WTC11 (cell line): ENCODE measurements around the gene MYNN. TPM values are rescaled to one million over a fixed set of nuclear protein-coding genes. Genes with fewer than 3 reads are reported as not detected.

Experiments
- ATAC-seq: fragments of 200-7000 bp; cut with Tn5 transposase; 2 replicates; pipeline ENCODE4 v1.10.0; 2021; ENCODE audit warnings: mild to moderate bottlenecking, moderate library complexity
- CTCF ChIA-PET: fragments of 300-600 bp; sonication (Branson Sonifier 250); formaldehyde crosslinking; loops from one replicate; lab custom pipeline; 2021; ENCODE audit warnings: antibody characterized with exemption; lab: Charles Lee
- POLR2A ChIA-PET: fragments of 350-600 bp; sonication (Branson Sonifier 250); formaldehyde crosslinking; loops from one replicate; lab custom pipeline; 2021; ENCODE audit warnings: antibody characterized with exemption; lab: Charles Lee
- DNase-seq: peaks from one replicate; pipeline ENCODE4 v3.0.0; 2021; ENCODE audit warnings: low spot score
- H3K27ac Mint-ChIP-seq: 2 replicates; pipeline ENCODE4 v1.8.0; 2021; ENCODE audit warnings: mixed read lengths
- H3K27me3 Mint-ChIP-seq: 2 replicates; pipeline ENCODE4 v1.8.0; 2021; ENCODE audit warnings: low read depth, mild to moderate bottlenecking, moderate library complexity, mixed read lengths
- H3K36me3 Mint-ChIP-seq: 2 replicates; pipeline ENCODE4 v1.8.0; 2021; ENCODE audit warnings: mixed read lengths
- H3K4me1 Mint-ChIP-seq: 2 replicates; pipeline ENCODE4 v1.8.0; 2022; ENCODE audit warnings: mixed read lengths
- H3K4me3 Mint-ChIP-seq: 2 replicates; pipeline ENCODE4 v1.8.0; 2021; ENCODE audit warnings: mild to moderate bottlenecking, moderate library complexity, mixed read lengths
- H3K9me3 Mint-ChIP-seq: 2 replicates; pipeline ENCODE4 v1.8.0; 2021; ENCODE audit warnings: mixed read lengths
- ATF1 ChIP-seq: sonication (generic); formaldehyde crosslinking; IDR thresholded peaks from 2 replicates; pipeline ENCODE4 v1.8.1; 2023; ENCODE audit warnings: mild to moderate bottlenecking, moderate library complexity, missing genetic modification reagents
- ELF4 ChIP-seq: sonication (generic); formaldehyde crosslinking; IDR thresholded peaks from 2 replicates; pipeline ENCODE4 v1.8.1; 2022; ENCODE audit warnings: low read depth, mild to moderate bottlenecking, moderate library complexity, missing genetic modification reagents
- ESRRA ChIP-seq: sonication (generic); formaldehyde crosslinking; IDR thresholded peaks from 2 replicates; pipeline ENCODE4 v1.8.1; 2022; ENCODE audit warnings: mild to moderate bottlenecking, missing genetic modification reagents, borderline replicate concordance
- ETV6 ChIP-seq: sonication (generic); formaldehyde crosslinking; IDR thresholded peaks from 2 replicates; pipeline ENCODE4 v1.8.1; 2022; ENCODE audit warnings: mild to moderate bottlenecking, missing genetic modification reagents
- FOXP4 ChIP-seq: sonication (generic); formaldehyde crosslinking; IDR thresholded peaks from 2 replicates; pipeline ENCODE4 v1.8.0; 2022; ENCODE audit warnings: mild to moderate bottlenecking, missing genetic modification reagents
- HMGA2 ChIP-seq: fragments of 250-450 bp; sonication (Bioruptor Pico); IDR thresholded peaks from 2 replicates; pipeline ENCODE4 v1.4.0; 2021; ENCODE audit warnings: mild to moderate bottlenecking, moderate library complexity
- IRF2 ChIP-seq: sonication (generic); formaldehyde crosslinking; IDR thresholded peaks from 2 replicates; pipeline ENCODE4 v1.8.0; 2022; ENCODE audit warnings: low read depth, missing genetic modification reagents, borderline replicate concordance
- KAT7 ChIP-seq: sonication (generic); formaldehyde crosslinking; IDR thresholded peaks from 2 replicates; pipeline ENCODE4 v1.8.1; 2023; ENCODE audit warnings: missing genetic modification reagents, mild to moderate bottlenecking, borderline replicate concordance
- MXD4 ChIP-seq: fragments of 250-450 bp; sonication (Bioruptor Pico); IDR thresholded peaks from 2 replicates; pipeline ENCODE4 v1.8.0; 2021; ENCODE audit warnings: mild to moderate bottlenecking, moderate library complexity, borderline replicate concordance
- NFATC4 ChIP-seq: fragments of 250-450 bp; sonication (Bioruptor Pico); IDR thresholded peaks from 2 replicates; pipeline ENCODE4 v1.9.0; 2021; ENCODE audit warnings: mild to moderate bottlenecking
- NFYB ChIP-seq: sonication (generic); formaldehyde crosslinking; conservative IDR thresholded peaks from 2 replicates; pipeline ENCODE4 v1.8.0; 2022; ENCODE audit warnings: low read depth, missing genetic modification reagents
- NR1H2 ChIP-seq: sonication (generic); formaldehyde crosslinking; IDR thresholded peaks from 2 replicates; pipeline ENCODE4 v1.9.0; 2021; ENCODE audit warnings: mild to moderate bottlenecking, moderate library complexity, missing genetic modification reagents
- NR3C1 ChIP-seq: sonication (generic); formaldehyde crosslinking; conservative IDR thresholded peaks from 2 replicates; pipeline ENCODE4 v1.8.1; 2023; ENCODE audit warnings: low read depth, mild to moderate bottlenecking, missing genetic modification reagents
- PRRX2 ChIP-seq: fragments of 250-450 bp; sonication (Bioruptor Pico); IDR thresholded peaks from 2 replicates; pipeline ENCODE4 v1.8.0; 2021; ENCODE audit warnings: mild to moderate bottlenecking
- TCF7 ChIP-seq: sonication (generic); formaldehyde crosslinking; IDR thresholded peaks from 2 replicates; pipeline ENCODE4 v1.8.0; 2022; ENCODE audit warnings: mild to moderate bottlenecking, low read depth, missing genetic modification reagents, moderate library complexity
- TP53 ChIP-seq: sonication (generic); formaldehyde crosslinking; IDR thresholded peaks from 2 replicates; pipeline ENCODE4 v1.8.1; 2023; ENCODE audit warnings: mild to moderate bottlenecking, missing genetic modification reagents
- USF1 ChIP-seq: sonication (generic); formaldehyde crosslinking; IDR thresholded peaks from 2 replicates; pipeline ENCODE4 v1.8.0; 2022; ENCODE audit warnings: mild to moderate bottlenecking, missing genetic modification reagents
- ZBTB21 ChIP-seq: sonication (generic); formaldehyde crosslinking; IDR thresholded peaks from 2 replicates; pipeline ENCODE4 v1.8.1; 2023; ENCODE audit warnings: mild to moderate bottlenecking, missing genetic modification reagents, borderline replicate concordance
- ZNF317 ChIP-seq: sonication (generic); formaldehyde crosslinking; IDR thresholded peaks from 2 replicates; pipeline ENCODE4 v1.8.1; 2023; ENCODE audit warnings: low read depth, mild to moderate bottlenecking, moderate library complexity, missing genetic modification reagents, borderline replicate concordance
- ZNF396 ChIP-seq: fragments of 250-450 bp; sonication (Bioruptor Pico); IDR thresholded peaks from 2 replicates; pipeline ENCODE4 v1.8.0; 2021; ENCODE audit warnings: mild to moderate bottlenecking, moderate library complexity, borderline replicate concordance
- total RNA-seq: library from RNA; stranded (reverse); gene quantifications from 3 replicates; pipeline ENCODE4 v1.2.3, GENCODE V29; 2021
- TF ChIP-seq, protein P1 (sequence below): sonication (generic); formaldehyde crosslinking; IDR thresholded peaks from 2 replicates; pipeline ENCODE4 v1.8.1; 2022; ENCODE audit warnings: missing genetic modification reagents, borderline replicate concordance
- TF ChIP-seq, protein P2 (sequence below): fragments of 200-600 bp; IDR thresholded peaks from 2 replicates; pipeline ENCODE4 v1.8.0; 2022; ENCODE audit warnings: antibody characterized with exemption
- TF ChIP-seq, protein P3 (sequence below): fragments of 250-450 bp; sonication (Bioruptor Pico); IDR thresholded peaks from 2 replicates; pipeline ENCODE4 v1.9.0; 2021; ENCODE audit warnings: mild to moderate bottlenecking
- TF ChIP-seq, protein P4 (sequence below): sonication (generic); formaldehyde crosslinking; conservative IDR thresholded peaks from 2 replicates; pipeline ENCODE4 v1.8.1; 2022; ENCODE audit warnings: mild to moderate bottlenecking, missing genetic modification reagents

The MYNN gene
- total RNA-seq, 1 experiment from 2014 or later: 14.3 TPM

DNA sequence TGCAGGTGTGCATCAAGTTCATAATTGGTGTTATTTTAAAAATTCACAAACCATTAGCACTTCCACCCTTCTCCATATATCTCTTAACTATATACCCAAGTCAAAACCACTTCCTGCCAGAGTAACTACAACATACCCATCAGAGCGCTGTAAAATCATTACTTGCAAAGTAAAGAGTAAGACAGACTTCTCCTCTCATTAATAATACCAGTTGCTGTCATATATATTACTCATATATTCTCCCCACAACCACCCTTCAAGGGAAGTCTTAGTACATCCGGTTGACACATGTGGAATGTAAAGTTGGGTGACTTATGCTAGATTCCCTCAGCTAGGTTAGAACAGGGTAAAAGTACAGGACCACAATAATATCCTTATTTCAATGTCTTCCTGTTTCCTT lies 13.9 kb upstream of the MYNN start:
- CTCF ChIA-PET: interaction anchor here (0.6 kb wide), 1 partner anchor 319 kb away, joined by 3 read pairs; no protein-coding TSS in a partner anchor
- no peak for ATAC-seq
- H3K9me3 Mint-ChIP-seq: peaks cover 15% of the 10 kb centered on the region
- TF ChIP-seq, protein P1, sequence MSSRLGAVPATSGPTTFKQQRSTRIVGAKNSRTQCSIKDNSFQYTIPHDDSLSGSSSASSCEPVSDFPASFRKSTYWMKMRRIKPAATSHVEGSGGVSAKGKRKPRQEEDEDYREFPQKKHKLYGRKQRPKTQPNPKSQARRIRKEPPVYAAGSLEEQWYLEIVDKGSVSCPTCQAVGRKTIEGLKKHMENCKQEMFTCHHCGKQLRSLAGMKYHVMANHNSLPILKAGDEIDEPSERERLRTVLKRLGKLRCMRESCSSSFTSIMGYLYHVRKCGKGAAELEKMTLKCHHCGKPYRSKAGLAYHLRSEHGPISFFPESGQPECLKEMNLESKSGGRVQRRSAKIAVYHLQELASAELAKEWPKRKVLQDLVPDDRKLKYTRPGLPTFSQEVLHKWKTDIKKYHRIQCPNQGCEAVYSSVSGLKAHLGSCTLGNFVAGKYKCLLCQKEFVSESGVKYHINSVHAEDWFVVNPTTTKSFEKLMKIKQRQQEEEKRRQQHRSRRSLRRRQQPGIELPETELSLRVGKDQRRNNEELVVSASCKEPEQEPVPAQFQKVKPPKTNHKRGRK: no peak
- TF ChIP-seq KAT7 (CRISPR knock-in tag): no peak
- no peak for TF ChIP-seq ATF1 (CRISPR knock-in tag)
- TF ChIP-seq ZNF396 (CRISPR knock-in tag): no peak
- no peak for TF ChIP-seq ESRRA
- TF ChIP-seq IRF2 (CRISPR knock-in tag): no peak
- TF ChIP-seq ZBTB21 (CRISPR knock-in tag): no peak
- TF ChIP-seq NFYB (CRISPR knock-in tag): no peak
- TF ChIP-seq ZNF317 (CRISPR knock-in tag): no peak
- no peak for TF ChIP-seq MXD4 (CRISPR knock-in tag)
- TF ChIP-seq, protein P2, sequence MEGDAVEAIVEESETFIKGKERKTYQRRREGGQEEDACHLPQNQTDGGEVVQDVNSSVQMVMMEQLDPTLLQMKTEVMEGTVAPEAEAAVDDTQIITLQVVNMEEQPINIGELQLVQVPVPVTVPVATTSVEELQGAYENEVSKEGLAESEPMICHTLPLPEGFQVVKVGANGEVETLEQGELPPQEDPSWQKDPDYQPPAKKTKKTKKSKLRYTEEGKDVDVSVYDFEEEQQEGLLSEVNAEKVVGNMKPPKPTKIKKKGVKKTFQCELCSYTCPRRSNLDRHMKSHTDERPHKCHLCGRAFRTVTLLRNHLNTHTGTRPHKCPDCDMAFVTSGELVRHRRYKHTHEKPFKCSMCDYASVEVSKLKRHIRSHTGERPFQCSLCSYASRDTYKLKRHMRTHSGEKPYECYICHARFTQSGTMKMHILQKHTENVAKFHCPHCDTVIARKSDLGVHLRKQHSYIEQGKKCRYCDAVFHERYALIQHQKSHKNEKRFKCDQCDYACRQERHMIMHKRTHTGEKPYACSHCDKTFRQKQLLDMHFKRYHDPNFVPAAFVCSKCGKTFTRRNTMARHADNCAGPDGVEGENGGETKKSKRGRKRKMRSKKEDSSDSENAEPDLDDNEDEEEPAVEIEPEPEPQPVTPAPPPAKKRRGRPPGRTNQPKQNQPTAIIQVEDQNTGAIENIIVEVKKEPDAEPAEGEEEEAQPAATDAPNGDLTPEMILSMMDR: no peak
- TF ChIP-seq NR1H2 (CRISPR knock-in tag): no peak
- no peak for TF ChIP-seq ETV6 (CRISPR knock-in tag)
- TF ChIP-seq, protein P3, sequence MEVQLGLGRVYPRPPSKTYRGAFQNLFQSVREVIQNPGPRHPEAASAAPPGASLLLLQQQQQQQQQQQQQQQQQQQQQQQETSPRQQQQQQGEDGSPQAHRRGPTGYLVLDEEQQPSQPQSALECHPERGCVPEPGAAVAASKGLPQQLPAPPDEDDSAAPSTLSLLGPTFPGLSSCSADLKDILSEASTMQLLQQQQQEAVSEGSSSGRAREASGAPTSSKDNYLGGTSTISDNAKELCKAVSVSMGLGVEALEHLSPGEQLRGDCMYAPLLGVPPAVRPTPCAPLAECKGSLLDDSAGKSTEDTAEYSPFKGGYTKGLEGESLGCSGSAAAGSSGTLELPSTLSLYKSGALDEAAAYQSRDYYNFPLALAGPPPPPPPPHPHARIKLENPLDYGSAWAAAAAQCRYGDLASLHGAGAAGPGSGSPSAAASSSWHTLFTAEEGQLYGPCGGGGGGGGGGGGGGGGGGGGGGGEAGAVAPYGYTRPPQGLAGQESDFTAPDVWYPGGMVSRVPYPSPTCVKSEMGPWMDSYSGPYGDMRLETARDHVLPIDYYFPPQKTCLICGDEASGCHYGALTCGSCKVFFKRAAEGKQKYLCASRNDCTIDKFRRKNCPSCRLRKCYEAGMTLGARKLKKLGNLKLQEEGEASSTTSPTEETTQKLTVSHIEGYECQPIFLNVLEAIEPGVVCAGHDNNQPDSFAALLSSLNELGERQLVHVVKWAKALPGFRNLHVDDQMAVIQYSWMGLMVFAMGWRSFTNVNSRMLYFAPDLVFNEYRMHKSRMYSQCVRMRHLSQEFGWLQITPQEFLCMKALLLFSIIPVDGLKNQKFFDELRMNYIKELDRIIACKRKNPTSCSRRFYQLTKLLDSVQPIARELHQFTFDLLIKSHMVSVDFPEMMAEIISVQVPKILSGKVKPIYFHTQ (CRISPR knock-in tag): no peak
- TF ChIP-seq, all 79 proteins: peak for 0
- DNase-seq: no peak
- H3K4me1 Mint-ChIP-seq: 0 out of 2 replicates have a peak, but pooled peaks cover 3% of the 10 kb centered on the region
- H3K27me3 Mint-ChIP-seq: no peaks in the 10 kb centered on the region
- H3K27ac Mint-ChIP-seq: no peak overlapping the region
- H3K36me3 Mint-ChIP-seq: peaks cover 3% of the 10 kb centered on the region; the same call in 1 of the 2 replicates
- H3K4me3 Mint-ChIP-seq: no peak overlapping the region
- POLR2A ChIA-PET: no interaction called here

GRCh38 chr3:169760479-169760878 lies 12.7 kb upstream of the MYNN start:
- H3K4me1 Mint-ChIP-seq: peaks cover 9% of the 10 kb centered on the region

More at GRCh38 chr3:169760479-169760878, 12.7 kb upstream of the MYNN start:
- ATAC-seq: no peak
- POLR2A ChIA-PET: no interaction called here
- CTCF ChIA-PET: no interaction called here
- TF ChIP-seq, protein P2: no peak
- TF ChIP-seq HMGA2 (no peak), ELF4 (CRISPR knock-in tag) (no peak), FOXP4 (CRISPR knock-in tag) (no peak), PRRX2 (CRISPR knock-in tag) (no peak), NR3C1 (CRISPR knock-in tag) (no peak), IRF2 (CRISPR knock-in tag) (no peak), USF1 (CRISPR knock-in tag) (no peak), TCF7 (CRISPR knock-in tag) (no peak), NFATC4 (no peak), ZBTB21 (CRISPR knock-in tag) (no peak), TP53 (CRISPR knock-in tag) (no peak)
- TF ChIP-seq, protein P4, sequence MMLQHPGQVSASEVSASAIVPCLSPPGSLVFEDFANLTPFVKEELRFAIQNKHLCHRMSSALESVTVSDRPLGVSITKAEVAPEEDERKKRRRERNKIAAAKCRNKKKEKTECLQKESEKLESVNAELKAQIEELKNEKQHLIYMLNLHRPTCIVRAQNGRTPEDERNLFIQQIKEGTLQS (CRISPR knock-in tag): no peak
- TF ChIP-seq, all 79 proteins: peak for 0
- no peak for DNase-seq
- H3K4me3 Mint-ChIP-seq: no peak overlapping the region
- peaks cover 15% of the 10 kb centered on the region for H3K9me3 Mint-ChIP-seq
- H3K36me3 Mint-ChIP-seq: peaks cover 3% of the 10 kb centered on the region; the same call in 1 of the 2 replicates
- no peaks in the 10 kb centered on the region for H3K27me3 Mint-ChIP-seq
- no peak overlapping the region for H3K27ac Mint-ChIP-seq
